D721Med (cell line): Measurements from ENCODE around the gene JMJD8.

Experiments used
- DNase-seq: peaks from one replicate; pipeline ENCODE4 v3.0.0; 2011; ENCODE audit warnings: low spot score; ENCODE audit not compliant: insufficient read length
- FAIRE-seq: peaks from 2 replicates; lab custom pipeline; 2011; peaks lifted over from hg19 to GRCh38; lab: Jason Lieb, UNC
- TF ChIP-seq, protein P1 (sequence below): IDR thresholded peaks from 2 replicates; pipeline ENCODE4 v1.5.1; 2012; ENCODE audit warnings: mild to moderate bottlenecking, control low read depth; ENCODE audit not compliant: insufficient read depth; ENCODE audit errors: missing control alignments

The JMJD8 gene

DNA sequence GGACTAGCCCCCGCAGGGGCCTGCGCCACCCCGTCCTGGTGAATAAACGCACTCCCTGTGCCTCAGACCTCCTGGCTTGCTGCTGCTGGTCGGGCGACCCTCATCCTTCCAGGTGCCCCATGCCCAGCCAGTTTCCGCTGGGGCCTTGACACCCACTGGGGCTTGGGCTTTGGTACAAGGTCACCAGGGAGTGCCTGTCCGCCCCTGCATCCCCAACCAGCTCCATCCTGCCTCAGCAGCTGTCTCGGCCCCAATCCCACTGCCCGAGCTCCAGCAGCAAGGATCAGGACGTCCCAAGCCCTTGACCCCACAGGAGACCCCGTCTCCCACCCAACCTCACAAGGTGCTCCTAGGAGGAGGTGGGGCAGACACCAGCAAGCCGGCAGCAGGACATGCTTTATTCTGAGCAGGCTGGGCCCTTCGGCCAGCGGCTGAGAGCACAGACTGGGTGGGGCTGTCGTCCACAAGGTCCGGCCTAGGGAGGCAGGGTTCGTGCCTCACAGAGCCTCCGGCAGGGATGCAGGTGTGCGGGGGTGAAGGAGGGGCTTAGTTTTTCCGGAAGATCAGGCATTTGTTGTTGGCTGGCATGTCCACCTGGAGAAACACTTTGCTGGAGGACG, 50.0 kb downstream of the JMJD8 start:
- FAIRE-seq = no peak
- TF ChIP-seq, protein P1, sequence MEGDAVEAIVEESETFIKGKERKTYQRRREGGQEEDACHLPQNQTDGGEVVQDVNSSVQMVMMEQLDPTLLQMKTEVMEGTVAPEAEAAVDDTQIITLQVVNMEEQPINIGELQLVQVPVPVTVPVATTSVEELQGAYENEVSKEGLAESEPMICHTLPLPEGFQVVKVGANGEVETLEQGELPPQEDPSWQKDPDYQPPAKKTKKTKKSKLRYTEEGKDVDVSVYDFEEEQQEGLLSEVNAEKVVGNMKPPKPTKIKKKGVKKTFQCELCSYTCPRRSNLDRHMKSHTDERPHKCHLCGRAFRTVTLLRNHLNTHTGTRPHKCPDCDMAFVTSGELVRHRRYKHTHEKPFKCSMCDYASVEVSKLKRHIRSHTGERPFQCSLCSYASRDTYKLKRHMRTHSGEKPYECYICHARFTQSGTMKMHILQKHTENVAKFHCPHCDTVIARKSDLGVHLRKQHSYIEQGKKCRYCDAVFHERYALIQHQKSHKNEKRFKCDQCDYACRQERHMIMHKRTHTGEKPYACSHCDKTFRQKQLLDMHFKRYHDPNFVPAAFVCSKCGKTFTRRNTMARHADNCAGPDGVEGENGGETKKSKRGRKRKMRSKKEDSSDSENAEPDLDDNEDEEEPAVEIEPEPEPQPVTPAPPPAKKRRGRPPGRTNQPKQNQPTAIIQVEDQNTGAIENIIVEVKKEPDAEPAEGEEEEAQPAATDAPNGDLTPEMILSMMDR = no peak
- DNase-seq = no peak

GRCh38 chr16:633336-634050, 50.6 kb downstream of the JMJD8 start:
- TF ChIP-seq, protein P1 = no peak
- FAIRE-seq (no peak), DNase-seq (no peak)

DNA sequence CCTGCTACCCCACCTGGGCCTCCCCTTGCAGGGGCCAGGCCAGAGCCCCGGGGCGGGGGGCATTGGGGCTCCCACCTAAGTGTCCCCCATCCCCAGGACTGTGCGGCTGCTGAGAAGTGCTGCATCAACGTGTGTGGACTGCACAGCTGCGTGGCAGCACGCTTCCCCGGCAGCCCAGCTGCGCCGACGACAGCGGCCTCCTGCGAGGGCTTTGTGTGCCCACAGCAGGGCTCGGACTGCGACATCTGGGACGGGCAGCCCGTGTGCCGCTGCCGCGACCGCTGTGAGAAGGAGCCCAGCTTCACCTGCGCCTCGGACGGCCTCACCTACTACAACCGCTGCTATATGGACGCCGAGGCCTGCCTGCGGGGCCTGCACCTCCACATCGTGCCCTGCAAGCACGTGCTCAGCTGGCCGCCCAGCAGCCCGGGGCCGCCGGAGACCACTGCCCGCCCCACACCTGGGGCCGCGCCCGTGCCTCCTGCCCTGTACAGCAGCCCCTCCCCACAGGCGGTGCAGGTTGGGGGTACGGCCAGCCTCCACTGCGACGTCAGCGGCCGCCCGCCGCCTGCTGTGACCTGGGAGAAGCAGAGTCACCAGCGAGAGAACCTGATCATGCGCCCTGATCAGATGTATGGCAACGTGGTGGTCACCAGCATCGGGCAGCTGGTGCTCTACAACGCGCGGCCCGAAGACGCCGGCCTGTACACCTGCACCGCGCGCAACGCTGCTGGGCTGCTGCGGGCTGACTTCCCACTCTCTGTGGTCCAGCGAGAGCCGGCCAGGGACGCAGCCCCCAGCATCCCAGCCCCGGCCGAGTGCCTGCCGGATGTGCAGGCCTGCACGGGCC, 51.4 kb downstream of the JMJD8 start:
- DNase-seq (no peak), FAIRE-seq (no peak)
- TF ChIP-seq, protein P1 = no peak

GRCh38 chr16:631808-632358, 52.3 kb downstream of the JMJD8 start:
- TF ChIP-seq, protein P1 = no peak
- FAIRE-seq (no peak), DNase-seq (no peak)
